Type B pancreatic cell (in vitro differentiated cells): Measurements from ENCODE around the gene NIP7. TPM values are rescaled to one million over a fixed set of nuclear protein-coding genes. Genes with fewer than 3 reads are reported as not detected.

Source experiments
- DNase-seq: peaks from one replicate; pipeline ENCODE4 v3.0.0; 2021; ENCODE audit warnings: mixed read lengths; ENCODE audit not compliant: unreplicated experiment; ENCODE audit errors: extremely low spot score
- H3K27ac Mint-ChIP-seq: 2 replicates; pipeline ENCODE4 v1.8.0; 2021; ENCODE audit warnings: mild to moderate bottlenecking, mixed read lengths
- H3K27me3 Mint-ChIP-seq: 2 replicates; pipeline ENCODE4 v1.8.0; 2021; ENCODE audit warnings: mixed read lengths
- H3K36me3 Mint-ChIP-seq: 2 replicates; pipeline ENCODE4 v1.8.0; 2021; ENCODE audit warnings: mixed read lengths
- H3K4me1 Mint-ChIP-seq: one replicate; pipeline ENCODE4 v1.8.0; 2021; ENCODE audit warnings: mixed read lengths; ENCODE audit not compliant: unreplicated experiment
- H3K4me3 Mint-ChIP-seq: 2 replicates; pipeline ENCODE4 v1.8.0; 2021; ENCODE audit warnings: mild to moderate bottlenecking, mixed read lengths
- H3K9me3 Mint-ChIP-seq: 2 replicates; pipeline ENCODE4 v1.8.0; 2021; ENCODE audit warnings: mixed read lengths
- CTCF ChIP-seq: fragments of 200-600 bp; sonication (generic); conservative IDR thresholded peaks from 2 replicates; pipeline ENCODE4 v1.5.0; 2021; ENCODE audit warnings: antibody characterized with exemption, mild to moderate bottlenecking
- total RNA-seq: library from RNA; stranded (reverse); gene quantifications from 2 replicates; pipeline ENCODE4 v1.2.1, GENCODE V29; 2021; ENCODE audit warnings: low replicate concordance

Gene NIP7
- total RNA-seq, 1 donor from 2014 or later = 33.2 TPM

DNA sequence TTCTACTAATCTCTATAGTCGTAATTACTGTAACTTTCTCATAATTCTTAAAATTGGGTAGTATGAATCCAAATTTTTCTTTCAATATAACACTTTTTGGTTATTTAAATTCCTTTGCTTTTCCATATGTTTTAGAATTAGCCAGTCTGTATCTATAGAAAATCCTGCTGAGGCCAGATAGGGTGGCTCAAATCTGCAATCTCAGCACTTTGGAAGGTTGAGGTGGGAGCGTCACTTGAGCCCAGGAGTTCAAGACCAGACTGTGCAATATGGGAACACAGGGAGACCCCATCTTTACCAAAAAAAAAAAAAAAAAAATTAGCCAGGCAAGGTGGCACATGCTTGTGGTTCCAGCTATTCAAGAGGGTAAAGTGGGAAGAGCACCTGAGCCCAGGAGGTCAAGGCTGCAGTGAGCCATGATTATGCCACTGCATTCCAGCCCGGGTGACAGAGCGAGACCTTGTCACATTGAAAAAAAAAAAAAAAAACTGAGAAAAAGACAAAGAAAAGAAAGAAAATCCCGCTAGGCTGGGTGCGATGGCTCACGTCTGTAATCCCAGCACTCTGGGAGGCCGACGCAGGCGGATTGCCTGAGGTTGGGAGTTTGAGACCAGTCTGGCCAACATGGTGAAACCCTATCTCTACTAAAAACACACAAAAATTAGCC, 37.0 kb downstream of the NIP7 start:
- Mint-ChIP-seq H3K4me3 (no peak overlapping the region), H3K27ac (no peak overlapping the region)
- no peak for TF ChIP-seq CTCF

GRCh38 chr16:69378036-69378435, 38.5 kb downstream of the NIP7 start:
- no peaks in the 10 kb centered on the region for H3K9me3 Mint-ChIP-seq

More for the DNA sequence above, 37.0 kb downstream of the NIP7 start:
- H3K36me3 Mint-ChIP-seq = peaks cover 21% of the 10 kb centered on the region
- no peak for DNase-seq
- no peaks in the 10 kb centered on the region for H3K27me3 Mint-ChIP-seq
- H3K9me3 Mint-ChIP-seq = no peaks in the 10 kb centered on the region
- H3K4me1 Mint-ChIP-seq = peaks cover 7% of the 10 kb centered on the region

DNA sequence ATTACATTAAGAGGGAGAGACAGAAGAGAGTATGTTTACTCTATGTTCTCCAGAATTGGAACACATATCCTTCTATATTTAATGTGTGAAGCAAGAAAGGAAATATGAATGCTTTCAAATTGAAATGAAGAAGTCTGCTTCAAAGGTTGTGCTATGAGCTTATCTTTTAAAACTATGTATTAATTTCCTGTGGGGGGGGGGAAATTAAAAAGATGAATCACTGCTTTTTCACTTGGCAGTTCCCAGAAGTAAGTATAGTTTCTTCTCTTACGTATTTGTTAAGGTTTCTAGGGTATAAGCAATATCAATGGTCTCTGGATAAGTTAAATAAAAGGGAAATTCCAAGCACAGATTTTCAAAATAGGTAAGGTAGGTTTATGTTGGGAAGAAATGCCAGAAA, 39.2 kb downstream of the NIP7 start:
- H3K27me3 Mint-ChIP-seq = no peaks in the 10 kb centered on the region
- no peak for TF ChIP-seq CTCF

More at GRCh38 chr16:69378036-69378435, 38.5 kb downstream of the NIP7 start:
- no peak overlapping the region for H3K27ac Mint-ChIP-seq
- no peaks in the 10 kb centered on the region for H3K27me3 Mint-ChIP-seq
- H3K4me3 Mint-ChIP-seq = no peak overlapping the region
- peaks cover 5% of the 10 kb centered on the region for H3K4me1 Mint-ChIP-seq
- peaks cover 28% of the 10 kb centered on the region for H3K36me3 Mint-ChIP-seq
- no peak for TF ChIP-seq CTCF
- DNase-seq = no peak

GRCh38 chr16:69381231-69381630, 41.7 kb downstream of the NIP7 start:
- peaks cover 29% of the 10 kb centered on the region for H3K36me3 Mint-ChIP-seq
- peaks cover 11% of the 10 kb centered on the region for H3K4me1 Mint-ChIP-seq
- no peak overlapping the region for H3K27ac Mint-ChIP-seq
- H3K27me3 Mint-ChIP-seq = no peaks in the 10 kb centered on the region
- no peaks in the 10 kb centered on the region for H3K9me3 Mint-ChIP-seq
- no peak for DNase-seq
- no peak for TF ChIP-seq CTCF
- no peak overlapping the region for H3K4me3 Mint-ChIP-seq

More for the DNA sequence above, 39.2 kb downstream of the NIP7 start:
- DNase-seq = no peak
- no peak overlapping the region for H3K4me3 Mint-ChIP-seq
- peak overlapping the region; percentile 28 for H3K27ac Mint-ChIP-seq
- H3K36me3 Mint-ChIP-seq = peaks cover 27% of the 10 kb centered on the region
- H3K9me3 Mint-ChIP-seq = no peaks in the 10 kb centered on the region
- H3K4me1 Mint-ChIP-seq = peaks cover 2% of the 10 kb centered on the region

DNA sequence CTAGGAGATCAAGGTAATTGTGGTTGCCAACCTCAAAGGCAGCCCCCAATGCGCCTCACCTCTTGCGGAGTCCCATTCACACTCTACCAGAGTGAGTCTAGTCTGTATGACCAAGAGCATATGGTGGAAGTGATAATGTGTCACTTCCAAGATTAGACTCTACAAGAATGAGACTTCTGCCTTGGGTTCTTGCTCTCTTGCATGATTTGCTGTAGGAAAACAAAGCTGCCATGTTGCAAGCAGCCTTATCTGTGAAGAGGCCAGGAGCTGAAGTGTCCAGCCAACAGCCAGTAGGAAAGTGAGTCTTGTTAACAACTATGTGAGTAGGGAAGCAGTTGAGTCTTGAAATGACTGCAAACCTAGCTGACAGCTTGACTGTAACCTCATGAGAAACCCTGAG, 42.8 kb downstream of the NIP7 start:
- H3K27ac Mint-ChIP-seq = no peak overlapping the region
- H3K27me3 Mint-ChIP-seq = no peaks in the 10 kb centered on the region
- no peak for DNase-seq
- peaks cover 11% of the 10 kb centered on the region for H3K4me1 Mint-ChIP-seq
- peaks cover 27% of the 10 kb centered on the region for H3K36me3 Mint-ChIP-seq
- H3K4me3 Mint-ChIP-seq = no peak overlapping the region
- H3K9me3 Mint-ChIP-seq = no peaks in the 10 kb centered on the region
- no peak for TF ChIP-seq CTCF
